Measurements from ENCODE around the gene CCT7. TPM values are rescaled to one million over a fixed set of nuclear protein-coding genes. Genes with fewer than 3 reads are reported as not detected.

Gene CCT7
- total RNA-seq, 1 experiment from 2014 or later, result 648 TPM

DNA sequence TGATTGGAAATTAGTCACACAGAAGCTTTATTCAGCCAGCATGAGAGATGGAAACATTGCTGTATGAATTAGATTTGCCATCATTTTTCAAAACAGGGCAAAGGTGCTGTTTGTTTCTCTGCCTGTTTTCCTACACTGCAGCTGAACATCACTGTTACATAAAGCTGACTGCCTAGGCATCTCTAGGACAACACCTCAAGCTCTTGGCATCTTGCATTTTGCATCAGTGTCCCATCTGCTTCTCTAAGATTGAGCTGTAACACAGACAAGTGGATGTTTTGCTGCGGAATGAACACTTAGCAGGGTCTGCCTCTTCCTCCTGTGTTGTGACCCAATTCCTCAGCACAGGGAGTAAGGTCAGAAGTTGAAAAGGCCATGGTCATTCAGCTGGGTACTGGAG lies 4.9 kb downstream of the CCT7 start:
- intact Hi-C loops (cut with micrococcal nuclease; ENCODE audit: unreplicated experiment), result no loop called here
- ChIA-PET CTCF (no interaction called here), POLR2A (ENCODE audit: low non-redundant PET) (no interaction called here)
- no peak overlapping the region for H3K4me3 ChIP-seq (ENCODE audit: low read depth, low read length, poor library complexity, severe bottlenecking)
- peak overlapping the region; percentile 48 for H3K27ac ChIP-seq (ENCODE audit: low read depth, low read length, poor library complexity, severe bottlenecking)
- H3K36me3 ChIP-seq (ENCODE audit: insufficient read depth, low read length, poor library complexity, severe bottlenecking), result peaks cover 65% of the 10 kb centered on the region
- H3K4me1 ChIP-seq (ENCODE audit: insufficient read depth, low read length, poor library complexity, severe bottlenecking), result peaks cover 12% of the 10 kb centered on the region
- BruUV-seq (replicated peaks), result no TSS peak
- H3K27me3 ChIP-seq (replicated peaks; ENCODE audit: insufficient read depth, low read depth, low read length, poor library complexity), result no peaks in the 10 kb centered on the region
- no peaks in the 10 kb centered on the region for H3K9me3 ChIP-seq (ENCODE audit: low read depth, low read length, poor library complexity, severe bottlenecking)
- DNase-seq (ENCODE audit: low spot score), result no peak
- TF ChIP-seq, protein P1, sequence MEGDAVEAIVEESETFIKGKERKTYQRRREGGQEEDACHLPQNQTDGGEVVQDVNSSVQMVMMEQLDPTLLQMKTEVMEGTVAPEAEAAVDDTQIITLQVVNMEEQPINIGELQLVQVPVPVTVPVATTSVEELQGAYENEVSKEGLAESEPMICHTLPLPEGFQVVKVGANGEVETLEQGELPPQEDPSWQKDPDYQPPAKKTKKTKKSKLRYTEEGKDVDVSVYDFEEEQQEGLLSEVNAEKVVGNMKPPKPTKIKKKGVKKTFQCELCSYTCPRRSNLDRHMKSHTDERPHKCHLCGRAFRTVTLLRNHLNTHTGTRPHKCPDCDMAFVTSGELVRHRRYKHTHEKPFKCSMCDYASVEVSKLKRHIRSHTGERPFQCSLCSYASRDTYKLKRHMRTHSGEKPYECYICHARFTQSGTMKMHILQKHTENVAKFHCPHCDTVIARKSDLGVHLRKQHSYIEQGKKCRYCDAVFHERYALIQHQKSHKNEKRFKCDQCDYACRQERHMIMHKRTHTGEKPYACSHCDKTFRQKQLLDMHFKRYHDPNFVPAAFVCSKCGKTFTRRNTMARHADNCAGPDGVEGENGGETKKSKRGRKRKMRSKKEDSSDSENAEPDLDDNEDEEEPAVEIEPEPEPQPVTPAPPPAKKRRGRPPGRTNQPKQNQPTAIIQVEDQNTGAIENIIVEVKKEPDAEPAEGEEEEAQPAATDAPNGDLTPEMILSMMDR (conservative IDR thresholded peaks at IDR 0.05; ENCODE audit: low read depth, low read length), result no peak
- TF ChIP-seq EZH2 (IDR thresholded peaks at IDR 0.05; ENCODE audit: borderline replicate concordance, low read depth, low read length, poor library complexity, severe bottlenecking), result no peak

DNA sequence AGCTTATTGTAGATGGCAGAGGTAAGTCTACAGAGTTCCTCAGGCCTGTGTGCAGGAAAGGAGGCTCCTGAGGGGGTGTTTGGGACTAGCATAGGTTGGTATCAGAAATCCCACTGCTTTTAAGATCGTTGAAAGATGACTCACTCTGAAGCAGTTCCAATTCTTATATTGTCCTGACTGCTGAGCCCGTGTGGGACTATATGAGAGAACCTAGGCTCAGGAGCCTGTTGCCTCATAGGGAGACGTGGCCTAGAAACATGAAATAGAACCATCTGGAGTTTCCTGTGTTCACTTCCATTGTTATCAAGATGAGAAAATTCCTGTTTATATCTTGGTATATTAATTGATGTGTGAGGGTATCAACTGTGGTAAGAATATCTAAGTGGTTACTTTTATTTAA lies 5.7 kb downstream of the CCT7 start:
- H3K4me1 ChIP-seq (ENCODE audit: insufficient read depth, low read length, poor library complexity, severe bottlenecking), result peaks cover 12% of the 10 kb centered on the region
- POLR2A ChIA-PET (ENCODE audit: low non-redundant PET), result no interaction called here
- no peak overlapping the region for H3K4me3 ChIP-seq (ENCODE audit: low read depth, low read length, poor library complexity, severe bottlenecking)
- H3K9me3 ChIP-seq (ENCODE audit: low read depth, low read length, poor library complexity, severe bottlenecking), result no peaks in the 10 kb centered on the region
- no peaks in the 10 kb centered on the region for H3K27me3 ChIP-seq (replicated peaks; ENCODE audit: insufficient read depth, low read depth, low read length, poor library complexity)
- H3K36me3 ChIP-seq (ENCODE audit: insufficient read depth, low read length, poor library complexity, severe bottlenecking), result peaks cover 73% of the 10 kb centered on the region
- CTCF ChIA-PET, result no interaction called here
- no TSS peak for BruUV-seq (replicated peaks)
- no peak for TF ChIP-seq EZH2 (IDR thresholded peaks at IDR 0.05; ENCODE audit: borderline replicate concordance, low read depth, low read length, poor library complexity, severe bottlenecking)
- TF ChIP-seq, protein P1 (conservative IDR thresholded peaks at IDR 0.05; ENCODE audit: low read depth, low read length), result no peak
- H3K27ac ChIP-seq (ENCODE audit: low read depth, low read length, poor library complexity, severe bottlenecking), result no peak overlapping the region
- no peak for DNase-seq (ENCODE audit: low spot score)
- intact Hi-C loops (cut with micrococcal nuclease; ENCODE audit: unreplicated experiment), result no loop called here

DNA sequence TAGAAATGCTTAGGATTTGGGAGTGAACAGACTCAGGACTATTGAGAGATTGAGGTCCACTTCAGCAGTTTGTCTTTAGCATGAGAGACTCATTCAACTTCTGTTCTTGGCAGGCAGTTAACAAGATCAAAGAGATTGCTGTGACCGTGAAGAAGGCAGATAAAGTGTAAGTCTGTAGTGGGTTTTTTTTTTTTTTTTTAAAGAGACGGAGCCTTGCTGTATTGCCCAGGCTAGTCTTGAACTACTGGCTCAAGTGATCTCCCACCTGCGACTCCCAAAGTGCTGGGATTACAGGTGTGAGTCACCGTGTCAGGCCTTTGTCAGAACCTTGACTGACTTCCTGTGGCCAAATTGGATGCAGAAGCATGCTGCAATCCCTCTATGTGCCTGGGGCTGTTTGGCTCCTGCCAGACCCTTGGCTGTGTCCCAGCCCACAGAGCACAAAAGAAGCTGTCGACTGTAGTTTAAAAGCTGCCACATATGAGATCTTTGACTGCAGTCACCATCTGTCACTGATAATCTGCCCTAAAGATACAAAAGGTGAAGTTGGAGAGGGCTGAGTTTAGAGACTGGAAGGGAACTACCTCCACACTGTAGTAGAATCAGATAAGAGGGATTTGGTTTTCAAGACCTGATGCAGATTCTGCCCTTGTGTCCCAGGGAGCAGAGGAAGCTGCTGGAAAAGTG lies 9.9 kb downstream of the CCT7 start:
- Histone ChIP-seq H3K27me3 (replicated peaks; ENCODE audit: insufficient read depth, low read depth, low read length, poor library complexity) (no peaks in the 10 kb centered on the region), H3K9me3 (ENCODE audit: low read depth, low read length, poor library complexity, severe bottlenecking) (no peaks in the 10 kb centered on the region), H3K4me1 (ENCODE audit: insufficient read depth, low read length, poor library complexity, severe bottlenecking) (no peaks in the 10 kb centered on the region), H3K36me3 (ENCODE audit: insufficient read depth, low read length, poor library complexity, severe bottlenecking) (peaks cover 96% of the 10 kb centered on the region), H3K4me3 (ENCODE audit: low read depth, low read length, poor library complexity, severe bottlenecking) (no peak overlapping the region), H3K27ac (ENCODE audit: low read depth, low read length, poor library complexity, severe bottlenecking) (no peak overlapping the region)
- CTCF ChIA-PET, result interaction anchor here (0.6 to 1.0 kb wide), 2 partner anchors 32 to 47 kb away, joined by 3 read pairs; no protein-coding TSS in a partner anchor
- peak; percentile 21 for DNase-seq (ENCODE audit: low spot score)
- no TSS peak for BruUV-seq (replicated peaks)
- intact Hi-C loops (cut with micrococcal nuclease; ENCODE audit: unreplicated experiment), result no loop called here
- TF ChIP-seq, protein P1 (conservative IDR thresholded peaks at IDR 0.05; ENCODE audit: low read depth, low read length), result no peak
- TF ChIP-seq EZH2 (IDR thresholded peaks at IDR 0.05; ENCODE audit: borderline replicate concordance, low read depth, low read length, poor library complexity, severe bottlenecking), result no peak
- POLR2A ChIA-PET (ENCODE audit: low non-redundant PET), result no interaction called here
